ENCODE data around the gene RNF31. TPM values are rescaled to one million over a fixed set of nuclear protein-coding genes. Genes with fewer than 3 reads are reported as not detected.

RNF31 gene
- polyA plus RNA-seq, 1 donor from 2014 or later = 98.7 TPM

GRCh38 chr14:24160850-24161804, 13.8 kb downstream of the RNF31 start, which contains the start of gene IRF9:
IRF9 (plus strand) TSS chr14:24161265; CDS start chr14:24162145, 880 bp downstream.
- Histone ChIP-seq H3K4me2 (ENCODE audit: low read length) (no peak within 1 kb of the TSS), H4K20me1 (ENCODE audit: insufficient read depth) (no peaks in the 10 kb centered on the region), H3K9ac (ENCODE audit: low read length) (peak within 1 kb of the TSS; percentile 34), H2AFZ (ENCODE audit: low read depth, low read length) (no peak within 1 kb of the TSS), H3K9me3 (ENCODE audit: low read length) (no peaks in the 10 kb centered on the region), H3K27ac (ENCODE audit: low read length) (no peak within 1 kb of the TSS), H3K36me3 (ENCODE audit: insufficient read depth, low read length) (no peaks in the 10 kb centered on the region), H3K4me3 (ENCODE audit: low read length) (no peak within 1 kb of the TSS), H3K9me2 (ENCODE audit: insufficient read depth, low read length) (no peaks in the 10 kb centered on the region), H3F3A (ENCODE audit: insufficient read depth, low read length, poor library complexity, severe bottlenecking) (no peaks in the 10 kb centered on the region), H3K79me2 (replicated peaks; ENCODE audit: insufficient read depth, low read length) (no peaks in the 10 kb centered on the region), H3K27me3 (ENCODE audit: insufficient read depth, low read depth, low read length) (no peaks in the 10 kb centered on the region)
- TF ChIP-seq EP300 (conservative IDR thresholded peaks at IDR 0.05; ENCODE audit: poor library complexity, severe bottlenecking) (peak; percentile 43), RAD21 (conservative IDR thresholded peaks at IDR 0.05) (peak; percentile 83), TAF1 (IDR thresholded peaks at IDR 0.05; ENCODE audit: low read depth) (no peak), POLR2AphosphoS5 (IDR thresholded peaks at IDR 0.05) (no peak), MXI1 (conservative IDR thresholded peaks at IDR 0.05; ENCODE audit: poor library complexity, severe bottlenecking) (peak; percentile 53), SMC3 (conservative IDR thresholded peaks at IDR 0.05; ENCODE audit: poor library complexity) (peak; percentile 92), CTCF (IDR thresholded peaks at IDR 0.05; ENCODE audit: poor library complexity, severe bottlenecking) (peak; percentile 97), REST (IDR thresholded peaks at IDR 0.05; ENCODE audit: borderline replicate concordance) (no peak), EZH2 (IDR thresholded peaks at IDR 0.05; ENCODE audit: borderline replicate concordance, insufficient read depth, low read length, poor library complexity, severe bottlenecking) (no peak)

- H3K4me3 ChIP-seq (ENCODE audit: low read length) = no peak overlapping the region
- H4K20me1 ChIP-seq (ENCODE audit: insufficient read depth) = no peaks in the 10 kb centered on the region
- H3K9ac ChIP-seq (ENCODE audit: low read length) = no peak overlapping the region
- H3K79me2 ChIP-seq (replicated peaks; ENCODE audit: insufficient read depth, low read length) = no peaks in the 10 kb centered on the region
- H3K4me2 ChIP-seq (ENCODE audit: low read length) = no peak overlapping the region
- H2AFZ ChIP-seq (ENCODE audit: low read depth, low read length) = no peak overlapping the region
- H3K27ac ChIP-seq (ENCODE audit: low read length) = no peak overlapping the region
- no peaks in the 10 kb centered on the region for H3K27me3 ChIP-seq (ENCODE audit: insufficient read depth, low read depth, low read length)
- no peaks in the 10 kb centered on the region for H3K9me3 ChIP-seq (ENCODE audit: low read length)
- H3K36me3 ChIP-seq (ENCODE audit: insufficient read depth, low read length) = no peaks in the 10 kb centered on the region
- H3F3A ChIP-seq (ENCODE audit: insufficient read depth, low read length, poor library complexity, severe bottlenecking) = no peaks in the 10 kb centered on the region
- no peaks in the 10 kb centered on the region for H3K9me2 ChIP-seq (ENCODE audit: insufficient read depth, low read length)
- TF ChIP-seq RAD21 (conservative IDR thresholded peaks at IDR 0.05) (no peak), MXI1 (conservative IDR thresholded peaks at IDR 0.05; ENCODE audit: poor library complexity, severe bottlenecking) (no peak), TAF1 (IDR thresholded peaks at IDR 0.05; ENCODE audit: low read depth) (no peak)
Observed at GRCh38 chr14:24162093-24162492, 14.8 kb downstream of the RNF31 start.

Measured in neural cell (in vitro differentiated cells).